NCI-H345 treated with DMSO at 0.1 percent for 48 hours (cell line): ENCODE results near the gene PRR7.

Experiments used
- DNase-seq: peaks from one replicate; lab custom pipeline; 2025; ENCODE audit not compliant: unreplicated experiment; lab: John Stamatoyannopoulos, UW

Gene PRR7

DNA sequence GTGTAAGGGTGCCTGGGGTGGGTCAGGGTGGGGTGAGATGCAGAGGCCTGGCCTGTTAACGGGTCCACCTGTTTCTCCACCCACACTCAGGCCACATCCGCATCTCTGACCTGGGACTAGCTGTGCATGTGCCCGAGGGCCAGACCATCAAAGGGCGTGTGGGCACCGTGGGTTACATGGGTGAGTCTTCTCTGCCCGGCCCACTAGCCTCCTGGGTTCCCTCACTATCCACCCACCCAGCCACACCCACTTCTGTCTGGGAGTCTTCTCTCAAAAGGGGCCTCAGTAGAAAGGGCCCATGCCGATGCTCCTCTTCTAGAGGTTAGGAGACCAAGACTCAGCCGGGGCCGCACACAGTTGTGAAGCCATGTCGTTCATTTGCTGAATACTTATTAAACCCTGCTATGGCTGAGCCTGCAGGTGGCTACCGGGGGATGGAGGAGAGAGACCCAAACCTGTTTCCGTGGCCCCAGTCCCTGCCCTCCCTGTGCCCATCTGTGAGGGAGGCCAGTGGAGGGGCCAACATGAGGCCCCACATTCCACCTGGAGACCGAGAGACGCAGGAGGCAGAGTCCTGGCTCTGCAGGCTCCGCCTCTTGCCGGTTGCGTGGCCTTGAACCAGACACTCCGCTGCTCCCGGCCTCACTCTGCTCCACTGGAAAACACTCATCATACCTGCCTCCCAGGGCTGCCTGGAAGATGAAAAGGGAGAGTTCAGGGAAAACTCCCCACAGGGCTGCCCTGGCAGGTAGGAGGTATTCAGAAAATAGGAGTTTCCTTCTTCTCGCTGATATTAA lies 11.5 kb upstream of the PRR7 start:
- DNase-seq, result no peak

DNA sequence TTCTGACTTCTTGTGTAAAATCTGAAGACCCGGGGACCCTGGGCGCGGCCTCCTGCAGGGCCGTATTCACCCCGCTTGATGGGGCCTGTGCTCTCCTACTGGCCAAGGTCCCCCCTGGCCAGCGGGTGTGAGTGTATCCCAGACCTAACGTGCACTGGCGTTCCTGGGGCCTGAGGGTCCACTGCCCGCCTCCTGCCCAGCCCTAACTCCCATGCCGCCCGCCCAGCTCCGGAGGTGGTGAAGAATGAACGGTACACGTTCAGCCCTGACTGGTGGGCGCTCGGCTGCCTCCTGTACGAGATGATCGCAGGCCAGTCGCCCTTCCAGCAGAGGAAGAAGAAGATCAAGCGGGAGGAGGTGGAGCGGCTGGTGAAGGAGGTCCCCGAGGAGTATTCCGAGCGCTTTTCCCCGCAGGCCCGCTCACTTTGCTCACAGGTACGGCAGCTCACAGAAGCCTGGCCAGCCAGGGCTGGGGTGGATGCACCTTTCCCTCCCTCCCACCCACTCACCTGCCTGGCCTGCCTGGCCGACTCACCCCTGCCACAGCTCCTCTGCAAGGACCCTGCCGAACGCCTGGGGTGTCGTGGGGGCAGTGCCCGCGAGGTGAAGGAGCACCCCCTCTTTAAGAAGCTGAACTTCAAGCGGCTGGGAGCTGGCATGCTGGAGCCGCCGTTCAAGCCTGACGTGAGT lies 10.6 kb upstream of the PRR7 start:
- DNase-seq, result no peak

- no peak for DNase-seq
Observed at GRCh38 chr5:177437623-177438022, 9.0 kb upstream of the PRR7 start.

GRCh38 chr5:177438468-177438867 lies 8.1 kb upstream of the PRR7 start:
- no peak for DNase-seq

- DNase-seq, result no peak
Observed at GRCh38 chr5:177439518-177440053, 7.0 kb upstream of the PRR7 start.

DNA sequence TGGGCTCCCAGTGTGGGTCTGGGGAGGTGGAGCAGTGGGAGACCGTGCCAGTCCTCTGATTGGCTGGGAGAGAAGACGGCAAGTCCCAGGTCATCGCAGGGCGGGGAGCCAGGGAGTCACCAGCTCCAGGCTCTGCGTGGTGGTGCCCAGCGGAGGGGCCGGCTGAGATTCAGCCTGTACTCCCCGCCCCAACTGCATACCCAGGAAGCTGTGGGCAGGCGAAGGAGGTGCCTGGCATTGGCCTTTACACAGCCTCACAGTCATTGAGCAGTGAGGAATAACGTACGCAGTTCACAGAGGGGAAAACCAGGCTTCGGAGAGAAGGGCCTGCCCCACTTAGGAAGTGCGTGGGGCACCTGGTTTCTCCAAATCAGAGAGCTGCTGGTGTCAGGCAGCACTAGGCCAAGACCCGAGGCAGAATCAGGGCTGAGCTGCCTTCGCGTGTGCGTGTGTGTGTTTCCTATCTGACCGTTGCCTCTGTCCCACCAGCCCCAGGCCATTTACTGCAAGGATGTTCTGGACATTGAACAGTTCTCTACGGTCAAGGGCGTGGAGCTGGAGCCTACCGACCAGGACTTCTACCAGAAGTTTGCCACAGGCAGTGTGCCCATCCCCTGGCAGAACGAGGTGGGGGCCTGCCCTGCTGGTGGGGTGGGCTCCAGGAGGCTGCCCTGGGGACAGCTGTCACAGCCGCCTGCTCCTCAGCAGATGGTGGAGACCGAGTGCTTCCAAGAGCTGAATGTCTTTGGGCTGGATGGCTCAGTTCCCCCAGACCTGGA lies 6.2 kb upstream of the PRR7 start:
- DNase-seq, result no peak

DNA sequence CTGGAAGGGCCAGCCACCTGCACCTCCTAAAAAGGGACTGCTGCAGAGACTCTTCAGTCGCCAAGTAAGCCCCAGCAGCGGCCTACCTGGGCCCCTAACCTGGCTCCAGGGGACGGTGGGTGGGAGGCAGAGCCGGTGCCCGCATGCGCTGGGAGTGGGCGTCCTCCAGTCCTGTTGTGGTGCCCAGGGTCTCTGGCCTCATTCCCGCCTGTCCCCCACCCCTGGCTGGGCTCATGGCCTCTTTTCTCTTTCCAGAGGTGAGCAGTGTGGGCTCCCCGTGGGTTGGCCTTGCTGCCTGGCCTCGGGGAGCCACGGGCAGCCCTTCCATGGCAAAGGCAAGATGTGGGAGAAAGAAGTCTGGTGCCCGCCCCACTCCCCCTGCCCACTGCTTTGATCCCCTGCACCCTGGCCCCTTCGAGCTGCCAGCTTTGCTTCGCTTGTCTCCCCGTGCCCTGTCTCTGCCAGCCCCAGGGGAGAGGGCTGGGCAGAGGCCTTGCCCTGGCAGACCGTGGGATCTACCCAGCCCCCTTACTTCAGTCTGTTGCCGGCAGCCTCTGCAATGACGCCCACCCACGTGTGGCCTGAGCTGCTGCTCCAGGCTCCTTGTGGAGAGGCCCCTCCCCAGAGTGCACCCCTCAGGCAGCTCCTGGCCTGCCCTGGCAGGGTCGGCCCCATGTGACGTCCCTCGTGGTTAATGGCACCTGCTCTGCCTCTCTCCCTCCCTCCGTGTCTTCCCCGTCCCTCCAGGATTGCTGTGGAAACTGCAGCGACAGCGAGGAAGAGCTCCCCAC lies 5.4 kb upstream of the PRR7 start:
- no peak for DNase-seq

DNA sequence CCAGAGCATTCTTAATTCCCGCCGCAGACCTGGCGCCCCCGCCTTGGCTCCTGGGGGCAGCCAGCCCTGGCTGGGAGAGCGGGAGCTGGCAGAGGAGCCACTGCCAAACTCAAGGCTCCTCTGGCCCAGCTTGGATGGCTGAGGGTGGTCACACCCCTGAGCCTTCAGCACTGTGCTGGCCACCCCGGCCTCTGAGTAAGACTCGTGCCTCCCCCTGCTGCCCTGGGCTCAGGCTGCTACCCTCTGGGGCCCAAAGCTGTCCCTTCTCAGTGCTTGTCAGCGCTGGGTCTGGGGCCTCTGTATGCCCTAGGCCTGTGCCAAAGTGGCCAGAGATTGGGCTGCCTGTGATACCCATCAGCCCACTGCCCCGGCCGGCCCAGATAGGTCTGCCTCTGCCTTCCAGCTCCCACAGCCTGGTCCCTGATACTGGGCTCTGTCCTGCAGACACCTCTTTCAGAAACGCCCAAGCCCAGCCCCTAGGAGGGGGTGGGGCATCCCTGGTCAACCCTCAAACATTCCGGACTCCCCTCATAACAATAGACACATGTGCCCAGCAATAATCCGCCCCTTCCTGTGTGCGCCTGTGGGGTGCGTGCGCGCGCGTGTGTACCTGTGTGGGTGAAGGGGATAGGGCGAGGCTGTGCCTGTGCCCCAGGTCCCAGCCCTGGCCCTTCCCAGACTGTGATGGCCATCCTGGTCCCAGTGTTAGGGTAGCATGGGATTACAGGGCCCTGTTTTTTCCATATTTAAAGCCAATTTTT lies 4.4 kb upstream of the PRR7 start:
- DNase-seq, result no peak

DNA sequence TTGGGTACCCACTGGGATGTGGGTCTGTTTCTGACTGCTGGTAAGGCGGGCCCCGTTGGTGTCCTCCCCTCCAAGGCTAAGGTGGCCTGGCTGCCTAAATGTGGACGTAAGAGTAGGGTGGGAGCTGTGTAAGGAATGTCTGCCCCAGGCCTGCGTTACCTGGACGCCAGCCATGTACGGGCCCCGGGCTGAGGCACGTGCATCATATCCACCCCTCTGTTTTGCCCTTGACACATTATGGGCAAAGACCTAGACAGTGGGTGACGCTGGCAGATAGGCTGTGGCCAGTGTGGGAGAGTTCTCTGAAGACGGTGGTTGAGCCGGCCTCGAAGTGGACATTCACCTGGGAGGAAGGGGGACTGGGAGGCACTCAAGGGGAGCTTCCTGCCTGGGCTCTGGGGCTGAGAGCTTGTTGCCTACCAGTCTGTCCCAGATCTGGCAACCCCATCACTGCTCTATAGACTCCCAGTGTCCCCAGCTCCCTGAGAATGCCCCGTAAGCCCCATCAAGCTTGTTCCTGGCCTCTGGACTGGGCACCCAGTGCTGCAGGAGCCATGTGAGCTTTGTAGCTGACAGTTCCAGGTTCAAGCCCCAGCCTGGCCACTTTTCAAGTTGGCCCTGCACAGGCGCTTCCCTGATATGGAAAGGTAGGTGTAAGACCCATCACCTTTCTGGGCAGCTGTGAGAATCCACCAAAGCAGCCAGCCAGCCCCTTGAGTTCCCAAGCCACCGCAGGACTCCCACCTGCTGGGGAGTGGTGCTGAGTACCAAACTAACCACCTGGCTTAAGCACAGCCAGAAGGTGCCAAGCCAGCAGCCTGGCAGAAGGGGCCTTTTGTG lies 3.2 kb upstream of the PRR7 start:
- no peak for DNase-seq

- no peak for DNase-seq
Observed at GRCh38 chr5:177444106-177445051, 2.2 kb upstream of the PRR7 start.

DNA sequence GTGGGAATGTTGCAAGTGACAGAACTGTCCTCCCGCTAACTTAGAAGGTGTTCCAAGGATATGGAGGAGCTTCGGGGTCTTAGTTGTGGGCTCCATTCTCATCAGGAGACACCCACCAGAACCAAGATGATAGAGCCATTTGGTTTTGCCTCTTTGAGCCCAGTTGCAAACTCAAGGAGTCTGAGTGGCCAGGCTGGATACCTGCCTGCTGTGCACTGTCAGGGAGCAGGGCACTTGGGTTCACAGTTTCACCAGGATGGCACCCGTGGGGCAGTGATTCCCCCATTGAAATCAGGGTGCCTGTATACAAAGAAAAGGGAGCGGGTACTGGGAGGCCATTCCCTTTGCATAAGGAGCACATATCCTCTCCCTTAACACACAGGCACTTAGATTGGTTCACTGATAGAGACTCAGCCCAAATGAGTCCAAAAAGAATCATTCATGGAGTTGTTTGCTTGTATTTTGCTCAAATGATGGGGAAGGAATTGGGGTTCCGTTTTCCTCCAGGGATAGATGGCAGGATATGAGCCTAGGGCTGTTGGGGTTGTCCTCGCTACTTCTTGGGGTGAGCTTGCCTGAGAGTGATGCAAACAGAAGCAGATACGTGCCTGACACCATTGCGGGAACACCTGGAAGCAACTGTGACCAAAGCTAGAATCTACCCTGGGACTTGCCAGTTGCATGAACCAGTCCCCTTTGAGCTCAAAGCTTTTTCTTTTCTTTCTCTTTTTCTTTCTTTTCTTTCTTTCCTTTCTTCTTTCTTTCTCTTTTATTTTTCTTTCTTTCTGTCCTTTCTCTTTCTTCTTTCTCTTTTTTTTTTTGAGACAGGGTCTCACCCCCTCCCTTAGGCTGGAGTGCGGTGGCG lies 1.3 kb upstream of the PRR7 start:
- DNase-seq, result no peak

- DNase-seq, result no peak
Observed at GRCh38 chr5:177445917-177446199, 756 bp upstream of the PRR7 start.

DNA sequence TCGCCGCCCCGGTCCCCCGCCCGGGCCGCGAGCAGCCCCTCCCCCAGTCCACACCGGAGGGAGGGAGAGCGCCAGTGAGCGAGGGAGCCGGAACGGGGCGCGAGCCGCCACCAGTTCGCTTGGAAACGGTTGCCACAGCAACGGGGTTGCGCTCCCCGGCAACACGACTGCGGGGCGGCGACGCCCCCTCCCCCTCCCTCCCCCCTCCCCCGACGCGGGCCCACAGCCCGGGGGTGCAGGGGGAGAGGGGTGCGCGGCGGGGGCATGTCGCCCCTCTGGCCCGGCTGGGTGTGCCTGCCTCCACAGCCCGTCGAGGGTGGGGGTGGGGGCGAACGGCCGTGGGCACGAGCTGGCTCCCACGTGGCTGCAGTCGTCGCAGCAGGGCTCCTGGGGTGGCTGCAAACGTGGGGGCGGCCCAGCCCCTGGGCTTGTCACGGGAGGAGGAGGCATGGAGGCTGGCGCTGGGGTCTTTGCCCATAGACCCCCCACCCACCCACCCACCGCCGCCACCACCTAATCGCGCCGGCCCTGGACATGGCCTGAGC lies 524 bp downstream of the PRR7 start:
- DNase-seq, result peak; percentile 63

- DNase-seq, result no peak
Observed at GRCh38 chr5:177447611-177448243, 1.1 kb downstream of the PRR7 start.

DNA sequence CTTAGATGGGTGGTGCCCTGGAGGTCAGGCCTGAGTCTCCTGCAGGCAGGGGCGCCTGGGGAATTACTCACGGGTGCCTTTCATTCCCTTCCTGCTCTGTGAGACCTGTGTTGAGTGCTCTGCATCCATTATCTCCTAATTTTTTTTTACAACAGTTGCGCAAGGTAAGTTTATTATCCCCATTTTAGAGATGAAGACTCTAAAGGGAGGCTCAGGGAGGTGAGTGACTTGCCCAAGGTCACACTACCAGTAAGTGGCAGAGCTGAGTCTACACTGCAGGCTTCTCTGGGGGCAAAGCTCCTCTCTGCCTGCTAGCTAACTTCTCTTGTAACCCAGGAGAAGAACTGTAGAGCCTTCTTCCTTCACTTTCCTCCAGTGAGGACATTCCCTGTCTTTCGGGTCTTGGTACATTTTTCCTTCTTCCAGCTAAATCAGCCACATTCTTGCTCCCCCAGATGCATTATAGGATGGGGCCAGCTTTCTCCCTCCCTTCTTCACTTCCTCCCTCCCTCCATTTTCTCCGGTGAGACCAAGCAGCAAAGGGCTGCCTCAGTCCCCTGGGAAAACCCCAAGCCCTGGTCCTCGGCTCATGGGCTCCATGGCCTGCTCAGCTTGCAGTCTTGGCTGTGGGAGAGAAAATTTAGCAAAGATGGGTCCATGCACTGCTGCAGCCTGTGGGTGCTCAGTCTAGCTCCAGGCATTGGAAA lies 1.8 kb downstream of the PRR7 start:
- DNase-seq, result no peak
